Vagina (tissue), 2 donors: Measurements from ENCODE around the gene SEC11A. TPM values are rescaled to one million over a fixed set of nuclear protein-coding genes. Genes with fewer than 3 reads are reported as not detected.

ENCODE experiments used
- DNase-seq, 2 donors: peaks; one replicate each; pipeline ENCODE4 v3.0.0-alpha.2; 2017; ENCODE audit errors: extremely low spot score in 2 of 2
- H3K27ac ChIP-seq: fragments of 200-600 bp; sonication (generic); one replicate; pipeline ENCODE4 v1.5.1; 2019
- H3K27me3 ChIP-seq: fragments of 200-600 bp; sonication (generic); one replicate; pipeline ENCODE4 v1.5.1; 2019
- H3K36me3 ChIP-seq, 2 donors: fragments of 200-600 bp; sonication (generic); one replicate each; pipeline ENCODE4 v1.5.1; 2017 to 2019
- H3K4me1 ChIP-seq: fragments of 200-600 bp; sonication (generic); one replicate; pipeline ENCODE4 v1.5.1; 2019
- H3K4me3 ChIP-seq, 2 donors: fragments of 200-600 bp; sonication (generic); 1 replicate in 1 of 2; 2 replicates in 1 of 2; pipeline ENCODE4 v1.5.1; 2016 to 2019
- H3K9me3 ChIP-seq: fragments of 200-600 bp; sonication (generic); one replicate; pipeline ENCODE4 v1.5.1; 2019
- CTCF ChIP-seq, 3 experiments: fragments of 450-650 bp in 2 of 3; fragments of 200-600 bp in 1 of 3; sonication (generic) in 1 of 3; IDR thresholded peaks; one replicate each; pipeline ENCODE4 v1.5.1; 2017 to 2019; ENCODE audit warnings: antibody characterized with exemption in 3 of 3, mild to moderate bottlenecking in 2 of 3, moderate library complexity in 2 of 3
- POLR2A ChIP-seq, 2 donors: fragments of 450-650 bp; IDR thresholded peaks; one replicate each; pipeline ENCODE4 v1.6.1; 2017; ENCODE audit warnings: antibody characterized with exemption in 2 of 2, mild to moderate bottlenecking in 2 of 2, moderate library complexity in 2 of 2
- POLR2AphosphoS5 ChIP-seq, 2 donors: sonication (generic); formaldehyde crosslinking; IDR thresholded peaks; one replicate each; pipeline ENCODE4 v1.9.0; 2017; ENCODE audit warnings: antibody characterized with exemption in 2 of 2, mild to moderate bottlenecking in 2 of 2, low read depth in 1 of 2; ENCODE audit not compliant: insufficient read depth in 1 of 2
- intact Hi-C: fragments of 100-400 bp; cut with DNase I; formaldehyde crosslinking; loops from one replicate; pipeline ENCODE4 v1.15.1; 2023
- total RNA-seq: library from RNA; depleted of rRNA; stranded (reverse); fragments of >200 nt; gene quantifications from one replicate; pipeline ENCODE4 v1.2.3, GENCODE V29; 2016

Gene SEC11A
- total RNA-seq, 1 donor from 2014 or later = 99.2 TPM

- Histone ChIP-seq H3K27ac (no peak overlapping the region), H3K4me1 (peaks cover 25% of the 10 kb centered on the region), H3K9me3 (no peaks in the 10 kb centered on the region), H3K36me3 (no peaks in the 10 kb centered on the region), H3K27me3 (no peaks in the 10 kb centered on the region), H3K4me3 (no peak overlapping the region)
- no peak for TF ChIP-seq CTCF (IDR thresholded peaks at IDR 0.05)
- intact Hi-C loops = no loop called here
- DNase-seq = no peak
Observed at GRCh38 chr15:84629033-84629432, 86.9 kb downstream of the SEC11A start.

- intact Hi-C loops = no loop called here
- Histone ChIP-seq H3K4me3 (no peak overlapping the region), H3K36me3 (peaks cover 0 to 25% of the 10 kb centered on the region in 2 donors), H3K9me3 (peaks cover 13% of the 10 kb centered on the region), H3K27ac (no peak overlapping the region), H3K27me3 (no peaks in the 10 kb centered on the region), H3K4me1 (peaks cover 2% of the 10 kb centered on the region)
- TF ChIP-seq POLR2A (IDR thresholded peaks at IDR 0.05) (no peak), CTCF (IDR thresholded peaks at IDR 0.05) (no peak), POLR2AphosphoS5 (IDR thresholded peaks at IDR 0.05; ENCODE audit: insufficient read depth in 1 of 2, low read depth in 1 of 2) (no peak)
- no peak for DNase-seq
Observed at GRCh38 chr15:84625123-84625522, 90.8 kb downstream of the SEC11A start.

- H3K9me3 ChIP-seq = peaks cover 13% of the 10 kb centered on the region
- H3K27me3 ChIP-seq = no peaks in the 10 kb centered on the region
- no peak overlapping the region for H3K27ac ChIP-seq
- no peaks in the 10 kb centered on the region for H3K4me1 ChIP-seq
- H3K4me3 ChIP-seq = no peak overlapping the region
- no peak for DNase-seq
- no peak for TF ChIP-seq POLR2A (IDR thresholded peaks at IDR 0.05)
- H3K36me3 ChIP-seq = peaks cover 0 to 25% of the 10 kb centered on the region in 2 donors
- intact Hi-C loops = no loop called here
Observed at GRCh38 chr15:84624359-84624758, 91.6 kb downstream of the SEC11A start.

- no peak overlapping the region for H3K27ac ChIP-seq
- H3K4me1 ChIP-seq = no peaks in the 10 kb centered on the region
- no peaks in the 10 kb centered on the region for H3K27me3 ChIP-seq
- DNase-seq = no peak
- intact Hi-C loops = no loop called here
- H3K36me3 ChIP-seq = peaks cover 0 to 25% of the 10 kb centered on the region in 2 donors
- TF ChIP-seq POLR2A (IDR thresholded peaks at IDR 0.05) = no peak
- no peak for TF ChIP-seq POLR2AphosphoS5 (IDR thresholded peaks at IDR 0.05; ENCODE audit: insufficient read depth in 1 of 2, low read depth in 1 of 2)
- TF ChIP-seq CTCF (IDR thresholded peaks at IDR 0.05) = no peak
- peaks cover 13% of the 10 kb centered on the region for H3K9me3 ChIP-seq
- no peak overlapping the region for H3K4me3 ChIP-seq
Observed at GRCh38 chr15:84621358-84621979, 94.5 kb downstream of the SEC11A start.

- TF ChIP-seq POLR2A (IDR thresholded peaks at IDR 0.05) (no peak), CTCF (IDR thresholded peaks at IDR 0.05) (no peak), POLR2AphosphoS5 (IDR thresholded peaks at IDR 0.05; ENCODE audit: insufficient read depth in 1 of 2, low read depth in 1 of 2) (no peak)
- Histone ChIP-seq H3K9me3 (peaks cover 13% of the 10 kb centered on the region), H3K27ac (no peak overlapping the region), H3K27me3 (no peaks in the 10 kb centered on the region), H3K36me3 (peaks cover 0 to 25% of the 10 kb centered on the region in 2 donors), H3K4me1 (no peaks in the 10 kb centered on the region), H3K4me3 (no peak overlapping the region)
- no peak for DNase-seq
- intact Hi-C loops = no loop called here
Observed at GRCh38 chr15:84620626-84621025, 95.3 kb downstream of the SEC11A start.

Other genes with a start within 250 kb of the SEC11A start
- 7.9 TPM for gene ZSCAN2, start 115.1 kb downstream of the SEC11A start, total RNA-seq
- 24.1 TPM for gene WDR73, start 61.9 kb downstream of the SEC11A start, total RNA-seq
- gene NMB, start 57.9 kb downstream of the SEC11A start, total RNA-seq = 12.3 TPM
- 21.6 TPM for gene ZNF592, start 32.5 kb upstream of the SEC11A start, total RNA-seq
- 2.5 TPM for gene ALPK3, start 101.2 kb upstream of the SEC11A start, total RNA-seq
- gene SLC28A1, start 168.5 kb upstream of the SEC11A start, total RNA-seq = not detected